Measurements from ENCODE around the gene ZNRF3.
"Not testable (repeated sequence)": the region's sequence is repeated elsewhere in the genome, so short reads cannot be mapped to it uniquely, and the experiment has no call there.

Gene ZNRF3

DNA sequence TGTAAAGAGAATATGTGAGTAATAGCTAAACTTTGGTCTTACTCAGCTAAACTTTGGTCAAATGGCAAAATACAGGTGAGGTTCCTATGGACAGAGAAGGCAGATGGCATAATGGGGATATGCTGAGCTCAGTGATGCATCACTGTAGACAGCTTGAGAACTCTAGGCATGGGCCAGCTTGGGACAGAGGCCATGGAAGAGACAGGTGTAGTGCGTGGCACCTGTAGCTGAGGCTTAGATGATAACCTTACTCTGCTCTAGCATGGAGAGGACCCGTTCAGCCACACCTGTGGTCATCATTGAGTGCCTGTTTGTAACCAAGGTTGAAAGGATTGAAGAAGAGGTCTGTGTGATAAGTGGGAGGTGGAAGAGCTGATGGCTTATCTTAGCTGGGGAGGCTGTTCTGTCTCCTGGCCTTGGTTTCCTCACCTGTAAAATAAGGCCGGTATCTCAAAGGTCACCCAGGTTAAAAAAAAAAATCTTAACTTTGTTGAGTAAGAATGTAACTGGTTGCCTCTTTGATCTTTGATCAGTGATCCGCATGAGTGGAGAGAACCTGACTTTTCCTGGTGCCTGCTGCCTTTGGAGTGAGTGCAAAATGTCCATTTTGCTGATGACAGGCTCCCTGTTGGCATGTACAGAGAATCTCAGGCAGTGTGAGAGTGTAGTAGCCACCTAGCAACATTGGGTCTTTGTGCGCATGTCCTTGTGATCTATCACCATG is 48.6 kb downstream of the ZNRF3 start:
- no peak for DNase-seq (ENCODE audit: low spot score)

DNA sequence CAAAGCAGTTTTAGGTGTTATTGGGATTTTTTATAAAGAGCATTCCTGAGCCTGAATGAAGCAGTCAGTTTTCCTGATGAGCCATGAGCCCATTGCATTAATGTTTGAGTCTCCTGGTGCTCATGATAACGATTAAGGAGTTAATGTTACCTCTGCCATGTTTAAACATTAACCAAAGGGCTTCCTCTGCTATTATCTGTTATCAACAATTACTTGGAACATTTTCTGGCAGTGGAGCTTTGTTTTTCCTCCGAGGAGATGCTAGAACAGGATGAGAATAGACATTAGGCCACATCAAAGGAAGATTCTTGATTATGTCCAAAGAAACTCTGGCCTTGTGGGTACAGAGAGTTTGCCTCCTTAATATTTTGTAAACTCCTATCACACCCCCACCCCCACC is 49.9 kb downstream of the ZNRF3 start:
- no peak for DNase-seq (ENCODE audit: low spot score)

DNA sequence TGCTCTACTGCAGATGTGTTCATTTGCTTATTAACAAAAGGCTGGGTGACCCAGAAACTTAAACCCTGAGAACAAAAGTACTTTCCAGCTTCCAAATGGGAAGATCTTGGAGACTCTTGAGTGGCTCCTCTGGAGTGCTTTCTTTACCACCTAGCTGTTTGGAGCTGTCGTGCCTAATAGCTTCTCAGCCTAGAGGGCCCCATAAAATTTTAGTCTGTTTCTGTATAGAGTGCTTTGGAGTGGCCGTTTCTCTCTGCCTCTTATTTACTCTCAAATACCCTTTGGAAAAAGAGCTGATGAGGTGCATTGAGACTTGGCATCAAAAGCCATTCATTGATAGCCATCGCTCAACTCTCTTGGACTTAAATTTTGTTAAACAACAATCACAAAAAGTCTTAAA is 50.7 kb downstream of the ZNRF3 start:
- DNase-seq (ENCODE audit: low spot score): no peak

DNA sequence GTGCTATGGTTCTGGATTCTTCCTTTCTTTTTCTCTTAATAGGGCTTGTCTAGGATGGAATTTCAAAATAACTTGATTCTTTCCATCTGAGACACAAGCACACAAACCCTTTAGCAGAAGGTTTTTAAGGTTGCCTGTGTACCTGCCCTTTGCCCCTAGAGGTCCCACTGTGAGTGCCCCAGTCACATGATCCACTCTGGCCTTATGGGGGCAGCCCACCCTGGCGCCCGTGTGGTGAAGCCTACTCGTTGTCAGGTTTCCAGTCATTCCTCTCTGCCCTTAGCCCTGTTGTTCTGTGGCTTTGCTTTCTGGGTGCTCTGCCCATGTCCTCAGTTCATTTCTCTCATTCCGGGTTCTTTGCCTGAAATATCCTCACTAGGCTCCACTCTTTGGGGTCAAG is 51.8 kb downstream of the ZNRF3 start:
- DNase-seq (ENCODE audit: low spot score): no peak

DNA sequence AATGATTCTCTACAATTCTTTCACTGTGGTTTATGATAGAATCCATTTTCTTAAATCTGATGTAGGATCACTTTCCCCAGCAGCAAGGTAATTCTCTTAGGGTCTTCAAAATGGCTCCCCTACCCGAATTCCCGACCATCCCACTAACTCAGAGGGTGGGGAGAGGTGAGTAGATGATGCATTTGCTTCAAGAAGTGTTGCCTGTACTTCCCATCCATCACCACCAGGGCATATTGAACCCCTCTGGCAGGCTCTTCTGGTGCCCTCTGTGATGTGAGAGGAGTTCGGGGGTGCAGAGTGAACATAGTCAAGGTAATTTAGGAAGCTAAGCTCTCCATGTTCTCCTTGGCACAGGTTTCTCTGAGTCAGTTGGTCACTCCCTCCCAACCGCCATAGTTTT is 52.3 kb downstream of the ZNRF3 start:
- DNase-seq (ENCODE audit: low spot score): no peak

DNA sequence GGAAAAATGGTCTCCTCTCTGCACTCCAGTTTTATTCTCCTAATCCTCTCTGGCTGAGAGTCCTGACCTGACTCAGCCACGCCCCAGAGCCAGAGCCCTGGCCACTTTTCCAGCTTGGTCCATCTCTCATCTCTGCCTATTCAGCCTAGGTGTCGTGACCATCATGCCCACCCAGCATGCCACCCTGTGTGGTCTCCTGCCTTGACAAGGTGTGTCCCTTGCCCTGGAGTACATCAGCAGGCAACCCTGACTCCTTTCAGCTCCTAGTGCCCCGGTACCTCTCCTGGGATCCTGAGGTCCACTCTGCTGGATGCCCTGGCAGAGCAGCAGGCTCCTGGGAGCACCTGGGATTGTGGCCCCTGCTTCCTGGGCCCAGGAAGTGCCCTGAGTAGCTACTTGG is 52.8 kb downstream of the ZNRF3 start:
- DNase-seq (ENCODE audit: low spot score): no peak

DNA sequence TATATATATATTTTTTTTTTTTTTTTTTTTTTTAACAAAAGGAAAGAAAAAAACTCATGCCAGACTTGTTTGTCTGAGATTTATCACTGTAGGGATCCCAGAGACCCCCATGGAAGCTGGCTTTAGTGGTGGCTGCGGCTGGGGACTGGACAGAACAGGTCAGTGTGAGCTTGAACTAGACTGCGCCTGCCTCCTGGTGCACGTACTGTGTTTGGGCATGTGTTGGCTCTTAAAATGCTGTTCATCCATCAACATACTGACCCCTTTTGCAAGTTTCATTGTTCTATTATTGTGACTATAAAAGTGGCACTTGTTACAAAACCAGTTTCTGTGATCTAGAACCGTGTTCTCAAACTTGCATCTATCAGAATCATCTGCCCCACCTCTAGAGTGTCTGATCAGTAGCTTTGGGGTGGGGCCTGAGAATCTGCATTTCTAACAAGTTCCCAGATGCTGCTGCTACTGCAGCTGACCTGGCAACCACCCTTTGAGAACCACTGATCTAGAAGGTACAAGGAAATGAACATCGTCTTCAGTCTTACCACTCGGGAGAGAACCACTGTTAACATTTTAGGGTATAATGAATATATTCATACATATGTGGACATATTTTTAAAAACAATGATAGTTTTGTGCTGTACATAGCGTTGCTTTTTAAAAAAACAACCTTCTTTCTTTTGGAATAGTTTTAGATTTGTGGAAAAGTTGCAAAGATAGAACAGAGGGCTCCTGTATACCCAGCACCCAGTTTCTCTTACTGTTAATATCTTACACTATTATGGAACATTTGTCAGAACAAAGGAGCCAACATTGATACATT is 54.0 kb downstream of the ZNRF3 start:
- DNase-seq (ENCODE audit: low spot score): no peak

DNA sequence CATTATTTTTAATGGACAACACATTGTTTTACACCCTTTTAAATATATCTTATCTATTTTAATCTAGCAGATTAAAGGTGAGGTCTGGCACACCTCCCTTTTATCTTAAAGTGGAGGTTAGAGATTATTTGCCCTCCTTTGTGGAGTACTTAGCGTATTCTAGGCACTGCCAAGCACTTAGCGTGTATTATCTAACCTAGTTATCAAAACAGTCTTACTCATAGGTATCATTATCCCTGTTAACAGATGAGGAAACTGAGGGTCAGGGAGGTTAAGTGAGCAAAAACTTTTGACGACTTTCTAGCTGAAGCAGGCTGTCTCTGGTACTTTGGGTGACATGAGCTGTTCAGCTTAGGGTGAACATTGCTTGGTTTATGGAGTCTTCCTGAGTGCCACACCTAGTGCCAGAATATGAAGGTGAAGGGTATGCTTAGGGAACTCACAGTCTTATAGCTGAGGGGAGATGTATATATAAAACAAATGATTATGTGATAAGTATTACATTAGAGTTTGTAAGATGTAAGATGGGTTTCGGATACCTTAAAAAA is 55.0 kb downstream of the ZNRF3 start:
- DNase-seq (ENCODE audit: low spot score): no peak

DNA sequence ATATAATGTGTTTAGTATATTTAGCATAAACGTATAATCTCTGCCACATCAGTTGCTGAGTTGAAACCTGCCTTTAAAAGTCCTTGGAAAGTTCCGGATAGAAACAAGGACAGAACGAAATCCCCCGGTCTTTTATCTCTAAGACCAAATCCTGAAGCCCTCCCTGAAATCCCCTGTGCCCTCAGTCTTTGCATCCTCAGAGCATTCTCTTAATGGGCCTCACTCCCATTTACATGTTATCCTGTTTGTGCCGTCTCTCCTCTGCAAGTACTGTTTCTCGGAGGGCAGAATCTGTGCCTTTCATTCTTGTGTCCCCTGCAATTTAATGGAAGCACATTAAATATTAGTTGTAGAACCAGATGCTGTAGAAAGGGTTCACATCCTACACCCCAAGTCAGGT is 56.0 kb downstream of the ZNRF3 start:
- no peak for DNase-seq (ENCODE audit: low spot score)

DNA sequence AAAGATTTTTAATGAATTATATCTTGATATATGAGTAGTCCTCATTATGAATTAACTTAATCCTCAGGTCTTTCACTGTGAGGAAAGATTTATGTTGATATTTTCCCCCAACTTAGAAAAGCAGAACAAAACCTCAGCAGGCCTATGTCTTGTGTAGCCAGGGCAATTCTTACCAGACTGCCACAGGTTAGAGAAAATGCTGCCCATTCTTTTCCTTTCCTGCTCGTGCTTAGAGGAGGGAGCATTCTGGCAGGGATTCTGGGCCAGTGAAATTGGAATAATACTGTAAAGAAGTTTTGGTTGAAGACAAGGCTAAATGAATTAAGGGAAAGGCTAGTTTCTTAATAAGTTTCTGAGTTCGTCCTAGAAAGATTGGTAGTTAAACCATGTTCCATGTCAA is 56.6 kb downstream of the ZNRF3 start:
- no peak for DNase-seq (ENCODE audit: low spot score)

DNA sequence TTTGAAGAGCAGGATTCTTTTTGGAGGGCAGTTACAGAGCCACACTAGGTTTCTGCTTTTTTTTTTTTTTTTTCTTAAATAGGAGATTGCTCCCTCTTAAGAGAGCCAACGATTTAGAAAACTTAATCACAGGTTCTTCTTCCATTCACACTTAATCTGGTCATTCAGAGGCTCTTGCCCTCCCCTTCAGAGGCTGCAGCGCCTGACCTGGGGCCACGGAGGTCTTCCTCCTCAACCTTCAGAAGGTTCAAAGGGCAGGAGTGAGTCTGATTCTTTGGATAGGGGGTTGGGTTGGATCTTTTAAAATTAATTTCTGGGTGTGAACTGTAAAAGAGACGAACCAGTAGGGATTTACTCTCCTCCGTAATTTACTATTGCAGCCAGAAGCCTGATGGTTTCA is 57.1 kb downstream of the ZNRF3 start:
- no peak for DNase-seq (ENCODE audit: low spot score)

DNA sequence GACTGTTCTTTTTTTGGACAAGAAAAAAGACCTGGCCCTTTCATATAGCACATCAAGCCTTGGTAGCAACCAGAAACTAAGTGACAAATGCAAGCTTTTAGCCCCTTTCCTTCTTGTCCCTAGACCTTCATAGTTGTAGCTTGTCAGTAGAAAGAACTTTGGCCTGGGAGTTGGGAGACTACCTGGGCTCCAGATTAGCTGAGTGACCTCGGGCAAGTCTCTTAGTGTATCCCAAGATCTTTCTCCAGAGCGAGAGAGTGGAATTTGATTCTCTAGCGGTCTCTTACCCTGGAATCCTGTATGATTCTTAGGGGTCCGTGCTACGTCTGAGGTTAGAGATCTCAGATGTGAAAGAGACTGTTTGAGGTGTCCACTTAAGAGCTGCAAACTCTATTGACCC is 59.0 kb downstream of the ZNRF3 start:
- DNase-seq (ENCODE audit: low spot score): no peak

DNA sequence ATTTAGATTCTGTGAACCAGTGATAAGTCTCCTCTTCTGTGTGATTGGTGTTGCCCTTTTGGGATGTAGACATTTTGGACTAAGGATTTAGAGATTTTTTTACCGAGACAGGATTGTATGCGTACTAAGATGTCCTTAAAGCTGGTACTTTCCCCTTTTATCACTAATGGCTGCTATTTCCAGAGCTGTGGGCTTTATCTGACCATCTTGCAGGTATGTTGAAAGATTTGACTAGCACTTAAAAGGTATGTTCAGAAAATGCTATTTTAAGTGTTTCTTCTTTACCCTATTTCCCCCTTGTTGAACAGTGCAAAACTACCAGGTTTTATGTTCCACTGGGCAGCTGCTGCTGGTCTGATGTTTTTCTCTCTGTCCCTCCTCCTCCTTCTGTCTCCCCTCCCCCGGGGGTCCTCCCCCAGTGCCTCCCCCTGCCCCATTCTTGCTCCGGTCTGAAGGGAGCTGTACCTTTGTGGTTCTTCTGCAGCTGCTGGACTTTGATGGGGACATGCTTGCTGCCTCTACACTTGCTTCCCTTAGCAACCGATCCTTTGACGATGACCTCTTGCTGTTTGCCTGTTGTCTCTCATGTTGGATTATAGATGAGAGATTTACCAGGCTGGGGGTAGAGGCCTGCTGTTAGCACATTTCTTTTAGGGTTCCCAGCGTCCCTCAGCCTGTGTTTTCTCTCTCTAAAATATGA is 59.6 kb downstream of the ZNRF3 start:
- DNase-seq (ENCODE audit: low spot score): no peak

DNA sequence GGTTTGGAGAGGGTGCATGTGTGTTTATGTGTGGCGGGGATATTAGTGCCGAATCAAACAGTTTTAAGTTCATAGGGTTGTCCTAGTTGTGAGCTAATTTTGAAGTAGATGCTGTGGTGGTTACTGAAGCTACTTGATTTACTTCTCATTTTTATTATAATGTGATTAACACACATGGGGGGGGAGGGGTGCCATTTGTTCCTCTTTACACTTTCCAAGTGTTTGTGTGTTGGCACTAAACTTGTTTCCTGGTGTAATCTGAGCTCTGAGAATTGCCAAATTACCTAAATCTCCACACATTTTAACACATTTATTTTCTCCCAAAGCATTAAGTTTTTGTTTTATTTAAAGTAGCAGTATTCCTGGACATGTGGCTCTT is 60.1 kb downstream of the ZNRF3 start:
- DNase-seq (ENCODE audit: low spot score): no peak

DNA sequence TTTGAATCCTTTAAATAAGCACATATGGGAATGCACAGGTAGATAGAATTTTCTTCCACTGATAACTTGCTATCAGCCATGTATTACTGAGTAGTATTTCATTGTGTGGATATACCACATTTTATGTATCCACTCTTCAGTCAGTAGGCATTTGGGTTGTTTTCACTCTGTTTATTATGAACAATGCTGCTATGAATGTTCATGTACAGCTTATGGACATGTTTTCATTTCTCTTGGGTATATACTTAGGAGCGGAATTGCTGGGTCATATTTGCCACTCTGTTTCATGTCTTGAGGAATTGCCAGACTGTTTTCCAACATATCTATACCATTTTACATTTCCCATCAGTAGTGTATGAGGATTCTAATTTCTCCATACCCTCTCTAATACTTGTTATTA is 63.8 kb downstream of the ZNRF3 start:
- DNase-seq (ENCODE audit: low spot score): no peak

DNA sequence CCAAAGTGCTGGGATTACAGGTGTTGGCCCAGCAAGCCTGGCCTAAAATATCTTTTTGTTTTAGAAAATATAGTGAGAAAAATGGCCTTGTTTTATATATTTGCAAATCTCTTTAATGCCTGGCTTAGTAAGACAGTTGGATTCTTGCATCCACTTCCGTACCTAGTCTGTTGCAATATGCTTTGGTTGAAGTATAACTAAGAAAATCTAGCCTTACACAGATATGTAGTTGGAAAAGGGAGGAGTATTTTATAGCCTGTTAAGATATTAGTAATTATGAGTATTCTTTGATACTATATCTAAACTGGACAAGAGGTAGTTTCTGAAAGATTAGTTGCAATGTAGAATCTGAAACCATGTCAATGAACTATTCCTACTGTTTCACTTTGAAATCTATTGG is 65.1 kb downstream of the ZNRF3 start:
- DNase-seq (ENCODE audit: low spot score): no peak

DNA sequence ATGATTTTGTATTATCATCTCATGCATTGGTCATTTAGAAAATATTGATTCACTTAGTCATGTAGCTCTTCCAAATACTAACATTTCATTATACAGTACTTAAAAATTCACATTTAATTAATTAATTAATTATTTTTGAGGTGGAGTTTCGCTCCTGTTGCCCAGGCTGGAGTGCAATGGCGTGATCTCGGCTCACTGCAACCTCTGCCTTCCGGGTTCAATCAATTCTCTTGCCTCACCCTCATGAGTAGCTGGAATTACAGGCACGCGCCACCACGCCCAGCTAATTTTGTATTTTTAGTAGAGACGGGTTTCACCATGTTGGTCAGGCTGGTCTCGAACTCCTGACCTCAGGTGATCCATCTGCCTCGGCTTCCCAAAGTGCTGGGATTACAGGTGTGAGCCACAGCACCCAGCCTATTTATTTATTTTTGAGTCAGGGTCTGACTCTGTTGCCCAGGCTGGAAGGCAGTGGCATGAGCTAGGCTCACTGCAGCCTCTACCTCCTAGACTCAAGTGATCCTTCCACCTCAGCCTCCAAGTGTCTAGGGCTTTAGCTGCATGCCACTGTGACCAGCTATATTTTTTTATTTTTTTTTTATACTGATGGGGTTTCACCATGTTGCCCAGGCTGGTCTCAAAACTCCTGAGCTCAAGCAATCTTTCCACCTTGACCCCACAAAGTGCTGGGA is 65.6 kb downstream of the ZNRF3 start:
- not testable (repeated sequence) for DNase-seq (ENCODE audit: low spot score)

DNA sequence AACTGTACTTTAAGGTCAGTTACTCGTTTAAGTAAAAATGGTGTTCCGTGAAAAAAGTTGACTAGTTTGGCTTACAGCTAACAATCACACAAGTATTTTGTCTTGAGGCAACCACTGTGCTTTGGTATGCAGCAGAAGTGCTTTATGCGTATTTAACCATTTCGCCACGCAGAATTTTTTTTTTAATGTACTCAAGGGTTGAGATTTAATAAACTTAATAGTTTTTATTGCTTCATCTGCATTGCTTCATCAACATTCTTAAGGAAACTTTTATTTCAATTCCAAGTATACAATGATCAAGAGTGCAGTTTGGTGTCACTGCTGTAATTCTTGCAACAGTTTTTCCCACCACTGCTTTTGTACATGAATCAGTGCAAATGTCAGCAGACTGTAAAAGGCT is 66.4 kb downstream of the ZNRF3 start:
- DNase-seq (ENCODE audit: low spot score): no peak

DNA sequence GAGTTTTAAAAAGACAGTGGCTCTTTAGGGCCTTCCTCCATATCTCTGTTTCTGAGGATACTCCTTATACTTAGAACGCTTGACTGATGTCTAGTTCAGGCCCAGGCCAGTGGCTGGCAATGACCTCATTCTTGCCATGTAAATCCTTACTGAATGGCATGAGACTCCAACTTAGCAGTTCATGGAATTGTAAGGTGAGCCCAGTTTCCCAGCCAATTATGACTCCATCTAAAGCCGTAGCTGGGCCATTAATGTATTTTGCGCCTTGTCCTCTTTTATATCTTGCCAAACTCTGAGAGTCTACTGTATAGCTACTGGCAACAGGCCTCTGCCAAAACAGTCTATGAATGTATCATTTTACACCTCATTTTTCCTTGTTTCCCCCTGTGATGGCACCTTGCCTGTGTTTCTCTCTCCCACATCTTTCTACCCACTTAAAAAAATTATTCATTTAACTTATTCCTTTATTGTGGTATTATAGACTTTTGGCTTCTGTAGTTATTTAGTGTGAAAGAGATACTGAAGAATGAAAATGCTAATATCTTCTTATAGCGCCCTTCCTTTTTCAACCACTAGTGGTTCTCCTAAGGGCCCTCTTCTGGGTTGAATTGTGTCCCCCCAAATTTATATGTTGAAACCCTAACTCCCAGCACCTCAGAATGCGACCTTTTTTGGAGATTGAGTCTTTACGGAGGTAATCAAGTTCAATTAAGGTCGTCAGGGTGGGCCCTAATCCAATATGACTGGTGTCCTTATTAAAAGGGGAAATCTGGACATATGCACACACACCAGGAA is 67.4 kb downstream of the ZNRF3 start:
- no peak for DNase-seq (ENCODE audit: low spot score)

DNA sequence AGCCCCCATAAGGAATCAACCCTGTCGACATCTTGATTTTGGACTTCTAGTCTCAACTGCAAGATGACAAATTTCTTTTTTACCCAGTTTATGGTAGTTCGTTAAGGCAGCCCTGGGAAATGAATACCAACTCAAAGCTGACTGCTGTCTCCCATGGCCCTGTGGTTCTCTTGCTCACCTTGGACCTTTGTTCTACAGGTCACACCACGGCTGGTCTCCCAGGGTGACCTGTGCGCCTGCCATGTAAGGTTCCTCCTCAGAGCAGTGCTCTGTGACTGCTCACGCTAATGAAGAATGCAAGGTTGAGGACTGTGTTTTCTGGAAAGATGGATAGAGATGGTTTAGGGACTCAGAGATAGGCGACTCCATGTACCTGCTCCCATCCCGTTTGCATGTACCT is 68.2 kb downstream of the ZNRF3 start:
- no peak for DNase-seq (ENCODE audit: low spot score)

DNA sequence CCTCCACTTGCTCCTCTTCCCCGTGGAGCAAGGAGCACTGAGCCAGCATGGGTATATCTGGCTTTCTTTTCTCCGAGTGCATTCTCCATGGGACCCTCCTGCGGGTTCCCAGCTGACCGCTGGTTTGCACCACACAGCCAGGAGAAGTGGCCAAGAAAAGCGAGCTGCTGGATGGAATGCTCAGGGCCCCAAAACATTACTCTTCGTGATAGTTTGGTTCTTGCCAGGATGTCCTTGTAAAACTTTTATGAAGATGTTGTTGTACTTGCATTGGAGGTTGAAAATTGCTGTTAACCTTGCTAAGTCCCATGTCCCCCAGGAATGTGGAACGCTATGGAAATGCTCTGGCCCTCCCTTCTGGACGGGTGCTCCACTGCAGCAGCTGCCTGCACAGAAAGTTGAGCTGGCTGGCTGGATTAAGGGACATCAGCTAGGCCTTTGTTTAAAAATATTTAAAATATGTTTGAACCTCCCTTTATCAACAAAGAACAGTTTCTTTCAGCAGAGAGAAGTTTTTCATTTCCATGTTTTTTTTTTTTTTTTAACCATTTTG is 68.7 kb downstream of the ZNRF3 start:
- no peak for DNase-seq (ENCODE audit: low spot score)
